Measurements from ENCODE around the gene CBFA2T3. TPM values are rescaled to one million over a fixed set of nuclear protein-coding genes. Genes with fewer than 3 reads are reported as not detected.
"Not testable (repeated sequence)": the region's sequence is repeated elsewhere in the genome, so short reads cannot be mapped to it uniquely, and the experiment has no call there.

Gene CBFA2T3
- total RNA-seq, 2 donors from 2014 or later, result 0.19 TPM; not detected in 1

DNA sequence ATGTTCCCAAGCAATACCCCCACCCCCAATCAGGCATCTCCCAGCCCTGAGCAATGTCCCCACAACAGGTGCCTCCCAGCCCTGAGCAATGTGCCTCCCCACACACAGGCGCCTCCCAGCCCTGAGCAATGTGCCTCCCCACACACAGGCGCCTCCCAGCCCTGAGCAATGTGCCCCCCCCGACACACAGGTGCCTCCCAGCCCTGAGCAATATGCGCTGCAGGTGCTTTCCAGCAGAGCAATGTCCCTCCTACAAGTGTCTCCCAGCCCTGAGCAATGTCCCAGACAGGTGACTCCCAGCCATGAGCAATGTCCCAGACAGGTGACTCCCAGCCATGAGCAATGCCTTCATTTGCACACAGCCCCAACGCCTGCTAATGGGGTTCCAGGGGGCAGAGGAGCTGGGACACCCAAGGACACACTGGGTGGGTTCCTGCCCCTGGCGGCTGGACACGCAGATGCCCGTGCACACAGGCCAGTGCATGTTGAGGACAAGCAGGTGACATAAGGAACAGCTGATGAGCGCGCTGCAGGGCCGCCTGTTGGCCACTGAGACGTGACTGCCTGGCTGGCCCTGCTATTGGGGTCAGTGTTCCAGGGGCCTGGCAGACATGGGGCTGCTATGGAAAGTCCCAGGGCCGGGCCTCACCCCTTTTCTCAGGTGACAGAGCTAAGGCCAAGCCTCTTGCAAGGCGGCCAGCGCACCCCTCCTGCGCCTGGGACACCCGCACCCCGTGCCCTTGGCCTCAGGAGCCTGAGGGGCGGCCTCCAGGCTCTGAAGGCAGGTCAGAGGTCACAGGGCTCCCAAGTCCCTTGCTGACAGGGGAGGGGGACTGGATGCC is 83.7 kb downstream of the CBFA2T3 start:
- Mint-ChIP-seq H3K36me3 (ENCODE audit: low read depth) (no peaks in the 10 kb centered on the region), H3K9me3 (no peaks in the 10 kb centered on the region), H3K27ac (no peak overlapping the region)

DNA sequence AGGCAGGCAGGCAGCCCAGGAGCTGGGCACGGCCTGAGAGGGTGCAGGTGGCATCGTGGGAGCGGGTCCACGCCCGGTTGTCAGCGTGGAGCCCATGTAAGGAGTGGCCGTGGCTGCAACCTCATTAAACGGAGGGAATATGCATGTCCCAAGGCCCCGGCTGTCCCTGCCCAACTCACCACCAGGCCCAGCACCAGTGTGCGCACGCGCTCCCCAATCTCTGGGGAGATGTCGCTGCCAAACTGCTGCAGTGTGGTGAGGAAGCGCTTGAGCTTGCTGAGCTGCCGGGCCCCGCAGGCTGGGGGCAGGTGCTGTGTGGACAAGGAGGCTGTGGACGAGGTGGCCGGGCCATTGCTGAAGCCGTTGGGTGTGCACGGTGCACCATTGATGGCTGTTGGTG is 84.9 kb downstream of the CBFA2T3 start:
- no peak overlapping the region for H3K4me3 Mint-ChIP-seq
- H3K9me3 Mint-ChIP-seq, result no peaks in the 10 kb centered on the region
- no peaks in the 10 kb centered on the region for H3K27me3 Mint-ChIP-seq
- no peaks in the 10 kb centered on the region for H3K36me3 Mint-ChIP-seq (ENCODE audit: low read depth)
- no peaks in the 10 kb centered on the region for H3K4me1 Mint-ChIP-seq
- no peak for ATAC-seq (replicated peaks)
- no peak overlapping the region for H3K27ac Mint-ChIP-seq

More for the DNA sequence above, 83.7 kb downstream of the CBFA2T3 start:
- no peak for ATAC-seq (replicated peaks)
- Mint-ChIP-seq H3K4me1 (no peaks in the 10 kb centered on the region), H3K27me3 (no peaks in the 10 kb centered on the region), H3K4me3 (no peak overlapping the region)

DNA sequence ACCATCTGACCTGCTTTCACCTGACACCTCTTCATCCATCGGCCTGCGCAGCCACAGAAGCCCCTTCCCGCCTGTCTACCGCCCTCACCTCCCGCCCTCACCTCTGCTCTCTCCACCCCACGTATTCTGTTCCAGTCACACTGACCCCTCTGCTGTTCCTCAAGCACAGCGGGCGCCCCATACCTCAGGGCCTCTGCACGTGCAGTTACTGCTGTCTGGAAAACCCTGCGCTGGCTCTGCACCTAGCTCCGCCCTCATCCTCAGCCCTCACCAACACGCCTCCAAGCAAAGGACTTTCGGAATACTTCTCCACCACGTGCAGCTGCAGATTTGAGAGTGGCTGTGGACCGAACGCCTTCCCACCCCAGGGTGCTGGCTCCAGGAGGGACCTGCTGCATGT is 85.9 kb downstream of the CBFA2T3 start:
- H3K9me3 Mint-ChIP-seq, result no peaks in the 10 kb centered on the region
- no peak for ATAC-seq (replicated peaks)
- H3K36me3 Mint-ChIP-seq (ENCODE audit: low read depth), result no peaks in the 10 kb centered on the region
- H3K4me1 Mint-ChIP-seq, result no peaks in the 10 kb centered on the region
- no peak overlapping the region for H3K27ac Mint-ChIP-seq
- H3K27me3 Mint-ChIP-seq, result no peaks in the 10 kb centered on the region
- H3K4me3 Mint-ChIP-seq, result no peak overlapping the region

DNA sequence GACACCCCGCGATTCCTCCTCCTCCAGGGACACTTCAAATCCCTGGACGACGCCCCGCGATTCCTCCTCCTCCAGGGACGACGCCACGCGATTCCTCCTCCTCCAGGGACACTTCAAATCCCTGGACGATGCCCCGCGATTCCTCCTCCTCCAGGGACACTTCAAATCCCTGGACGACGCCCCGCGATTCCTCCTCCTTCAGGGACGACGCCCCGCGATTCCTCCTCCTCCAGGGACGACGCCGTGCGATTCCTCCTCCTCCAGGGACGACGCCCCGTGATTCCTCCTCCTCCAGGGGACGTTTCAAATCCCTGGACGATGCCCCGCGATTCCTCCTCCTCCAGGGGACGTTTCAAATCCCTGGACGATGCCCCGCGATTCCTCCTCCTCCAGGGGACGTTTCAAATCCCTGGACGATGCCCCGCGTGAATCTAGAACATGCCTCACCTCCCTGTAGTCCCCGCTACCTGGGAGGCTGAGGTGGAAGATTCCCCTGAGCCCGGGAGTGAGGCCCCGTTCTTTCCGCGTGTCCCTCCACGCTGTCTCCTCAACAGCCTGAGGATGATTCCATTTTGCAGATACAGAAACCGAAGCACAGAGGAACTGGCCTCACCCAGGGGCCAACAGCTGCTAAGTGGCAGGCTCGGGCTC is 87.2 kb downstream of the CBFA2T3 start:
- not testable (repeated sequence) for H3K4me1 Mint-ChIP-seq

DNA sequence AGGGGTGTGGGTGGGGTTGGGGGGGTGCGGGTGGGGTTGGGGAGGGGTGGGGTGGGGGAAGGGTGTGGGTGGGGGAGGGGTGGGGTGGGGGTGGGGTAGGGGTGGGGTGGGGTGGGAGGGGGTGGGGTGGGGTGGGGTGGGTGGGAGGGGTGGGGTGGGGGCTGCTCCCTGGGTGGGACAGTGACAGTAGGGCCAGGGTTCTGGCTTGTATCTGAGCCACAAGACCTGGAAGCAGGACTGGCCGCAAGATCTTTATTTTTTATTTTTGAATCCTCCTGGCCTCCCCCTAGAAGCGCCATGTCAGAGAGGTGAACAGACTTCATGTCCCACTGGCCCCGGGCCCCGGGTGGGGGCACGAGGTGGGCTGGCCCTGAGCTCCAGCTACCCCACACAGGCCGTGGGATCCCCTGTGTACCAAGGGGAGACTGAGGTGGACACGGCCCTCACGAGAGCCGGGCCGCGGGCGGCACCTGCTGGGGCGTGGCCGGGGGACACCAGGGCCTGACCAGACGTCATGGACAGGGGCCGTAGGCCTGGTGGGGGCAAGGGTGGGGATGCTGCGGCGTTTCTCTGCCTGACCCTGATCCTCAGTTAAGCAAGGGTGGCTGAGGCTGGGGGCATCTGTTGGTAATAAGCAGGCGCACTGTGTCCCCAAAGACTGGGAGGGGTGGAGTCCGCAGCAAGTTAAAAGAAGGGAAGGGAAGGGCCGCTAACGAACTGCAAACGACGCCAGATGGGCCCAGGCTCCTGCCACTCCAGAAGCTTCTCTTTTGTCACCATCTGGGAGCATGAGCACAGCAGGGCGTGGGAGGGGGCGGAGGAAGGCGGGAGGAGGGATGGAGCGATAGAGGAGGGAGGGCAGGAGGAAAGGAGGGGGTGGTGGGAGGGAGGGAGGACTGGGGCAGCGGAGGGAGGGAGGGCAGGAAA is 88.3 kb downstream of the CBFA2T3 start:
- Mint-ChIP-seq H3K27me3 (no peaks in the 10 kb centered on the region), H3K4me1 (no peaks in the 10 kb centered on the region), H3K4me3 (no peak overlapping the region), H3K36me3 (ENCODE audit: low read depth) (no peaks in the 10 kb centered on the region), H3K27ac (no peak overlapping the region), H3K9me3 (no peaks in the 10 kb centered on the region)
- no peak for ATAC-seq (replicated peaks)

More for the DNA sequence above, 87.2 kb downstream of the CBFA2T3 start:
- not testable (repeated sequence) for H3K27ac Mint-ChIP-seq; H3K27me3 Mint-ChIP-seq; H3K36me3 Mint-ChIP-seq (ENCODE audit: low read depth); ATAC-seq (replicated peaks); H3K4me3 Mint-ChIP-seq; H3K9me3 Mint-ChIP-seq

DNA sequence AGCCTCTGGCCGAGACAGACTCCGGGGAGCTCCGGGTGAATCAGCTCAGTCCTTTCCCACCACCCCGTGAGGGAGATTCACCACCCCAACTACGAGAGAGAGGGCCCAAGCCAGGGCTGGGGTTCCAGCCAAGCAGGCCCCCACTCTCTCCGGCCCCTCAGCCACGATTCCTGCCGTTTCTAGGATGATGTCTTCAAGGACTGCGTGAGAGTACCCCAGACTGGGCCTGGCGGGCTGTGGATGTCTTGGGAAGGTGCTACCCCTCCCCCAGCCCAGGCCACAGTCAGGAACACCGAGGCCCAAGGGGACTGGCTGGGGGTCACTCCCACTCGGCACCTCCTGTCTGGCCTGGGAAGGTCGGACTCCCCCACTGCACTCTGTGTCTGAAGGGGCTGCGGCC is 89.0 kb downstream of the CBFA2T3 start:
- no peak overlapping the region for H3K4me3 Mint-ChIP-seq
- H3K9me3 Mint-ChIP-seq, result no peaks in the 10 kb centered on the region
- ATAC-seq (replicated peaks), result no peak
- no peaks in the 10 kb centered on the region for H3K36me3 Mint-ChIP-seq (ENCODE audit: low read depth)
- H3K27me3 Mint-ChIP-seq, result no peaks in the 10 kb centered on the region
- no peak overlapping the region for H3K27ac Mint-ChIP-seq
- H3K4me1 Mint-ChIP-seq, result no peaks in the 10 kb centered on the region

DNA sequence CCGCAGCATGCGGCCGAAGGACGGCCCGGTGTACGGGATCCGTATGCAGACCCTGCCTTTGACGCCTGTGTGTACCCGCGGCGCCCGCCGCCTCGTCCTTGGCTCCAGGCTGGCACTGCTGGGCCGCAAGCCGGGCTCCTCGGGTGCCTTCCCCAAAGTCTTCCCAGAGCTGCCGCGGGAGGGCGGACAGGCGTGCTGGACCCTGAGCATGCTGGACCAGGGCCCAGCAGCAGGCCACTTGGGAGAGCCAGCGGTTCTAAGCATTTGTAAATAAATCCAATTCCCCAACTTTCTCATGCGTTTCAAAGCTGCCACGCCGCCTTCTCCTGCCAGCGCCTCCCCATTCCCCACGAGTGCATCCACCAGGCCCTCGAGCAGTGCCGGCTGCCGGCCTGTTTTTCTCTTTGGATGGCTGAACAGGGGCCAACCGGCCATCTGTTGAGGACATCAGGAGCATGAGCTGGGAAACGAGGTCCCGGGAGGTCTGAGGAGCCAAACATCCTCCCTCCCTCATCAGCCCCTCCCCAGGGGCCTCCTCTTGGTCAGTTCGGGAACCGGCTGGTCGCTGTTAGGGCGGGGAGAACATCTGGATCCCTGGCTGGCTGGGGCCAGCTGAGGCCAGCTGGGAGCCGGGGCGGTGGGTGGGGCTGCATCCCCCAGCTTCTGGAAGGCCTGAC is 90.0 kb downstream of the CBFA2T3 start:
- no peak overlapping the region for H3K4me3 Mint-ChIP-seq
- H3K9me3 Mint-ChIP-seq, result no peaks in the 10 kb centered on the region
- no peaks in the 10 kb centered on the region for H3K27me3 Mint-ChIP-seq
- no peak overlapping the region for H3K27ac Mint-ChIP-seq
- H3K36me3 Mint-ChIP-seq (ENCODE audit: low read depth), result no peaks in the 10 kb centered on the region
- ATAC-seq (replicated peaks), result no peak
- no peaks in the 10 kb centered on the region for H3K4me1 Mint-ChIP-seq

DNA sequence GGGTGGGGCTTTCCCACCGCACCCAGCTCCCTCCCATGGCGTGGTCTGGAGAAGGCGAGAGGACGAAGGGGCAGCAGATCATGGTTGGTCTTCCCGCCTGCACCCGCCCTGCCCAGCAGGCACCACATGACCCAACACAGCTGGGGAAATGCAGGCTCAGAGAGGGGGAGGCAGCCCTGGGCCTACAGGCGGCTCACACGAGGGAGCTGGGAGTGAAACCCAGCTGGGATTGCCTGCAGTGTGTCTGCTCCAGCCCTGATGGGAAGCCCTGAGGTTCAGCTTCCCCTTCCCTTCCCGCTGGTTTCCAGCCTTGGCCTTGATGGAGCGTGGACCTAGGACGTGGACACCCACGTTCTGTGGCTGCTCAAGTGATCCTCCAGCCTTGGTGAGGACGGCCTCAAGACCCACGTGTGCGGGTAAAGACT is 90.6 kb downstream of the CBFA2T3 start:
- Mint-ChIP-seq H3K4me1 (no peaks in the 10 kb centered on the region), H3K4me3 (no peak overlapping the region), H3K27me3 (no peaks in the 10 kb centered on the region), H3K9me3 (no peaks in the 10 kb centered on the region), H3K27ac (no peak overlapping the region), H3K36me3 (ENCODE audit: low read depth) (no peaks in the 10 kb centered on the region)
- no peak for ATAC-seq (replicated peaks)

DNA sequence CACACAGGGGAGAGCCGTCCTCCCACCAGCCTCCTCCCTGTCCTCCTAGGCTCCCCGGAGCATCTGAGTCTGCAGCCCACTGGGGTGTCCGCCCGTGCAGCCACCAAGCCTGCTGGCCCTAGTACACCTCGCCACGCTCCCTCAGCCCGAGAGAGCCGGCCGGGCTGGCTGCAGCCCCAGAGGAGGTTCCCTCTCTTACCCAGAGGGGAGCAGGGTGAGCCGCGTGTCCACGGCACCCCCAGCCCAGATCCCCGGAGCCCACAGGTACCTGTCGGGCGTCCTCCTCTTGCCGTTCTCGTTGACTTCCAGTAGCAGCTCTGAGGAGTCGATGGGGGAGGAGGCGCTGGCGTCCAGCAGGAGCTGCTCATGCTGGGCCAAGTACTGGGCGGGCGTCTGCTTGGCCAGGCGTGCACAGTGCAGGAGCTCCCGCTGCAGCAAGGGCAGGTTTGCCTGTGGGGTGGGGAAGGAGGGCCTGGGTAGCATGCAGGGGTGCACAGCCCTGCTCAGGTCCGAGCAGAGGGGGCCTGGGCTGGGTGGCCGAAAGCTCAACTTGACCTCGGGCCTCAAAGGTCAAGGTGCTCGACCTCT is 91.2 kb downstream of the CBFA2T3 start:
- H3K4me1 Mint-ChIP-seq, result no peaks in the 10 kb centered on the region
- ATAC-seq (replicated peaks), result no peak
- H3K36me3 Mint-ChIP-seq (ENCODE audit: low read depth), result no peaks in the 10 kb centered on the region
- H3K9me3 Mint-ChIP-seq, result no peaks in the 10 kb centered on the region
- H3K27me3 Mint-ChIP-seq, result no peaks in the 10 kb centered on the region
- H3K4me3 Mint-ChIP-seq, result no peak overlapping the region
- no peak overlapping the region for H3K27ac Mint-ChIP-seq

DNA sequence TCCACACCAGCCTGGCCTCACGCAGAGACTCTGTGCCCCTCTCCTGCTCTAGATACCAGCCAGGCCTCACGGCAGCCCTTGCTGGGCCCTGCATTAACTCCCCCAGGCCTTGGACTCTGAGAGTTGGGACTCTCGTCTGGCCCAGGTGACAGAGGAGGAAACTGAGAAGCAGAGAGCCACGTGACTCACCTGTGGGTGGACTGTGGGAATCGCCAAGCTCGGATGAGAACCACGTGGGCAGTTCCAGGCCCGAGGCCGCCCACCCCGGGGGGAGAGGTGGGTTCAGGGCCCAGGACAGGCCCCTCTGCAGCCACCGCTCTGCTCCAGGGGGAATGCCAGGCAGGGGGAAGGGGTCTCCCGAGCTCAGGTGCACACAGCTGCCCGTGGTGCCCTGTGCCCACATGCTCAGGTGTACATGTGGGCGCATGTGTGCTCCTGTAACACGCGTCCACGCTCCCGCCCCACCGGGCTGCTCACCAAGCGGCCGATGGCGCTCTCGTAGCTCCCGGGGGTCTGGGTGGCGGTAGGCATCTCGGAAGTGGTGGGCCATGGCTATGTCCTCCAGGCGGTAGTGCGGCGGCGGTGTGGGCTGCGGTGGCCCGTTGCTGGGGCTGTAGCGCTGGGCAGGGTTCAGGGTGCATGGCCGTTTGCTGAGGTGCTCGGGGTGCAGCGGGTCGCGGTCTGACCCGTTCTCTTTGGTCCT is 92.3 kb downstream of the CBFA2T3 start:
- Mint-ChIP-seq H3K9me3 (no peaks in the 10 kb centered on the region), H3K4me1 (no peaks in the 10 kb centered on the region), H3K27ac (no peak overlapping the region), H3K4me3 (no peak overlapping the region), H3K27me3 (no peaks in the 10 kb centered on the region), H3K36me3 (ENCODE audit: low read depth) (no peaks in the 10 kb centered on the region)
- ATAC-seq (replicated peaks), result no peak

DNA sequence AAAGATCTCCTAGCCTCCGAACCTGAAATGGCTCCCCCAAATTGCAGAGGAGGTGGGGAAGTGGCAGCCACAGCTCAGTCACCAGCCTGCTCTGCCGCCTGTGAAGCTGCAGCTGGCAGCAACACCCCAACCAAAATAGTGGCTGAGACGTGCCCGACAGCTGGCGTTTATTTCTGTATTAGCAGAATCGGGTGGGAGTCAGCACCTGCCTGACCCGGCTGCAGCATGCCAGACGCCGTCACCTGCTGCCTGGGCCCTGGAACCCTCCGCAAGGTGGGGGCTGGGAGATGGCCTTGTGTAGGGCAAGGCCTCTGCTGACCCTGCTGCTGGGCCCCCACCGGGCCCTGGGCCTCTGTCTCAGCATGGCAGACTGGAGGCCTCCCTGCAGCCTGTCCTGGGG is 93.1 kb downstream of the CBFA2T3 start:
- H3K9me3 Mint-ChIP-seq, result no peaks in the 10 kb centered on the region

DNA sequence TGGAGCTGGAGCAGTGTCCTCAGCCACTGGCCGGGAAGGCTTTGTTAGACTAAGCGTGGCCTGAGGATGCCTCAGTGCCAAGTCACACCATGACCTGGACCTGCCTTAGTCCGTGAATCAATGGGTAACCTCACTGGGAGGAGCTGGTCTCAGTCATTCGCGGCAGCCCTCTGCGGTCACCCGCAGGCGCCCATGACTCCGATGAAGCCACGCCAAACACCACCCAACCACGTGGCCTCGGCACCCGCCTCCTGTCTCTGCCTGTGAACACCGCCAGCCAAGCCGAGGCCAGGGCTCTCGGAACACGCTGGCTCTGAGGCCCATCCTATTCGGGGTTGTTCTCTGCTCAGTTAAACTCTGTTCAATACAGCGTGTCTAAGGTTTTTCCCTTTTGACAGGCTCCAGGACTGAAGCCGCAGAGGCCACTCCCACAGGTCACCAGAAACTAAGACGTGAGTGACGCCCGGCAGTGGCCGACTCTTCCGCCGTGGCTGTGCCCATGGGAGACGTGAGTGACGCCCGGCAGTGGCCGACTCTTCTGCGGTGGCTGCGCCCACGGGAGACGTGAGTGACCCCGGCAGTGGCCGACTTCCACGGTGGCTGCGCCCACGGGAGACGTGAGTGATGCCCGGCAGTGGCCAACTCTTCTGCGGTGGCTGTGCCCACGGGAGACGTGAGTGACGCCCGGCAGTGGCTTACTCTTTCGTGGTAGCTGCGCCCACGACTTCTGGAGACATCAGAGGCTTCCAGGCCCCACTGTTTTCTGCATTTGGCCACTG is 93.7 kb downstream of the CBFA2T3 start:
- Mint-ChIP-seq H3K36me3 (ENCODE audit: low read depth) (no peaks in the 10 kb centered on the region), H3K4me3 (no peak overlapping the region), H3K9me3 (no peaks in the 10 kb centered on the region), H3K4me1 (no peaks in the 10 kb centered on the region), H3K27me3 (no peaks in the 10 kb centered on the region), H3K27ac (no peak overlapping the region)
- ATAC-seq (replicated peaks), result no peak

More for the DNA sequence above, 93.1 kb downstream of the CBFA2T3 start:
- Mint-ChIP-seq H3K36me3 (ENCODE audit: low read depth) (no peaks in the 10 kb centered on the region), H3K4me1 (no peaks in the 10 kb centered on the region), H3K27me3 (no peaks in the 10 kb centered on the region), H3K27ac (no peak overlapping the region), H3K4me3 (no peak overlapping the region)
- ATAC-seq (replicated peaks), result no peak
